Gastrocnemius medialis (tissue), 4 donors: ENCODE measurements around the gene RNF223.

Experiments used
- POLR2A ChIP-seq, 2 donors: fragments of 450-650 bp; IDR thresholded peaks; one replicate each; pipeline ENCODE4 v1.6.1; 2017; ENCODE audit warnings: antibody characterized with exemption in 2 of 2, mild to moderate bottlenecking in 2 of 2, moderate library complexity in 2 of 2
- TF ChIP-seq, protein P1 (sequence below), 5 experiments: fragments of 450-650 bp in 3 of 5; fragments of 200-600 bp in 2 of 5; sonication (generic) in 2 of 5; IDR thresholded peaks in 4 of 5; conservative IDR thresholded peaks in 1 of 5; 1 replicate in 4 of 5; 2 replicates in 1 of 5; pipeline ENCODE4 v1.5.1; 2016 to 2019; ENCODE audit warnings: antibody characterized with exemption in 5 of 5, mild to moderate bottlenecking in 3 of 5, moderate library complexity in 3 of 5

DNA sequence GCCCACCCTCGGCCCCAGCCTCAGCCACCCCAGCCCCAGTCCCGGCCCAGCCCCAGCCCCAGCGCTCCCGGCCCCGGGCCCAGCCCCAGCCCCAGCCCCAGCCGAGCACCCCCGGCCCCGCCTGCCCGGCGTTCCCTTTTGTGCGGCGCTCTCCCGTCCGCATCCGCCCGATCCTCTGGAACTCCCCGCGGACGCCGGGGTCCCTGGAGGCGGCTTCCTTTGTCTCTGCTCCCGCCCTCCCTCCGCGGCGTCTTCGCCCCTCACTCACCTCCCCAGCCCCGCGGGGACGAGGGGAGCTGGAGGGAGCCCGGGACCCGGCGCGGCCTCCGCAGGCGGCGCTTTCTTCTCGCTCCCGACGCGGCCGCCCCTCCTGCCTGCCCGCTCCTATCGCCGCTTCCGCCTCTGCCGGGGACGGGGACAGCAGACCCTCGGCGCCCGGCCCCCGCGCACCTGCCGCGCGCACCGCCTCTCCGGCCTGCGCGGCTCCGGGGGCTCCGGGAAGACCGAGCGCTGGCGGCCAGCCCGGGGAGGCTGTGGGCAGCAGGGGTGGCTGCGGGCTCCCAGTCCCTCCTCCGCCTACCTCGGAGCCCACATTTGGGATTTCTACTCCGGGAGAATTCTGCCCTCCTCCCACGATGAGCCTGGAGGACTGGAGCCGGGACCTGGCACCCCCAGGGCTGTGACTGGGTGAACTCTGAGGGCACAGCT is 40.2 kb downstream of the RNF223 start:
- TF ChIP-seq, protein P1, sequence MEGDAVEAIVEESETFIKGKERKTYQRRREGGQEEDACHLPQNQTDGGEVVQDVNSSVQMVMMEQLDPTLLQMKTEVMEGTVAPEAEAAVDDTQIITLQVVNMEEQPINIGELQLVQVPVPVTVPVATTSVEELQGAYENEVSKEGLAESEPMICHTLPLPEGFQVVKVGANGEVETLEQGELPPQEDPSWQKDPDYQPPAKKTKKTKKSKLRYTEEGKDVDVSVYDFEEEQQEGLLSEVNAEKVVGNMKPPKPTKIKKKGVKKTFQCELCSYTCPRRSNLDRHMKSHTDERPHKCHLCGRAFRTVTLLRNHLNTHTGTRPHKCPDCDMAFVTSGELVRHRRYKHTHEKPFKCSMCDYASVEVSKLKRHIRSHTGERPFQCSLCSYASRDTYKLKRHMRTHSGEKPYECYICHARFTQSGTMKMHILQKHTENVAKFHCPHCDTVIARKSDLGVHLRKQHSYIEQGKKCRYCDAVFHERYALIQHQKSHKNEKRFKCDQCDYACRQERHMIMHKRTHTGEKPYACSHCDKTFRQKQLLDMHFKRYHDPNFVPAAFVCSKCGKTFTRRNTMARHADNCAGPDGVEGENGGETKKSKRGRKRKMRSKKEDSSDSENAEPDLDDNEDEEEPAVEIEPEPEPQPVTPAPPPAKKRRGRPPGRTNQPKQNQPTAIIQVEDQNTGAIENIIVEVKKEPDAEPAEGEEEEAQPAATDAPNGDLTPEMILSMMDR (IDR thresholded peaks at IDR 0.05 in 4 of 5, conservative IDR thresholded peaks at IDR 0.05 in 1 of 5) = no peak
- TF ChIP-seq POLR2A (IDR thresholded peaks at IDR 0.05) = no peak
